Urothelium cell line (cell line): Measurements from ENCODE around the gene ATG13.
"Not testable (repeated sequence)": the region's sequence is repeated elsewhere in the genome, so short reads cannot be mapped to it uniquely, and the experiment has no call there.

Experiments
- DNase-seq: peaks from one replicate; pipeline ENCODE4 v3.0.0; 2011; ENCODE audit warnings: low spot score, mixed read lengths
- FAIRE-seq: peaks from 2 replicates; lab custom pipeline; 2011; peaks lifted over from hg19 to GRCh38; lab: Jason Lieb, UNC

Gene ATG13

DNA sequence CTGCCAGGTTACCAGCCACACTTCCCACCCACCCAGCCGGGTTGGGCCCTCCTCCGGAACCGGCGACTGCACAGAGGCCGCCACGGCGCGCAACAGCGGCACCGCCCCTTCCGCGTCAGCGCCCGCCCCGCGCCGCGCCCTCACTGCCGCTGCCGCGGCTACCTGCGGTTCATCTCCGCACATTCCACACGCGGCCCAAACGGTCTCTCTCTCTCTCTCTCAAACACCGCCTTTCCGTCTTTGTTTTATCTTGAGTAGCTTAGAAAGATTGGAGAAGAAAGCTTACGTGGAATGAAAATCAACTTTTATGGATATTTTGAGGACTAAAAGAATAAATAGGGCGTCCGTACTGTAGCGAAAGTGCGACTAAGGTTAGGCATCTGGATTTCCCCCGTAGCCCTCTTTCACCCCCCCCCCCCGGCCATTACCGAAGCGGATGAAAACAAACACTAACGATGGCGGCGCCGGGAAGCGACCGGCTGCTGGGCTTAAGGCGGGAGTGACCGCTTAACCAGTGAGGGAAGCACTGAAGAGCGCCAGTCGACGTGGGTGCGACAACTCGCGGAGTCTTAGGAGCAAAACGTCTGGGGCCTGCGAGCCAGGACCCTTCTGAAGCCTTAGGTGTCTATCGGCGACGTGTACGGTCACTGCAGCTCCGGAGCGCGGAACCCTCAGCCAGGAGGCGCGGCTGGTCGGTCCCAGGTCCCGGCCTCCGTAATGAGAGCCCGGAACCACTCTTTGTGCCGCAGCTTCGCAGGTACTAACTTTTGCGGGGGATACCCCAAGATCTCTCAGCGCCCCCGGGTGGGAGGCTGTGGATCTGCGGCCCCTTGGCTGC, at the start of gene ATG13, which contains the start of gene HARBI1:
Gene ATG13, plus strand, starts transcription at position 420 of the 838 bp plus-strand sequence. CDS start 26,739 bp downstream, outside the sequence.
Gene HARBI1, minus strand, starts transcription at position 94 of the 838 bp plus-strand sequence. CDS start 990 bp downstream, outside the sequence.
- FAIRE-seq (no peak), DNase-seq (peak; percentile 95)

DNA sequence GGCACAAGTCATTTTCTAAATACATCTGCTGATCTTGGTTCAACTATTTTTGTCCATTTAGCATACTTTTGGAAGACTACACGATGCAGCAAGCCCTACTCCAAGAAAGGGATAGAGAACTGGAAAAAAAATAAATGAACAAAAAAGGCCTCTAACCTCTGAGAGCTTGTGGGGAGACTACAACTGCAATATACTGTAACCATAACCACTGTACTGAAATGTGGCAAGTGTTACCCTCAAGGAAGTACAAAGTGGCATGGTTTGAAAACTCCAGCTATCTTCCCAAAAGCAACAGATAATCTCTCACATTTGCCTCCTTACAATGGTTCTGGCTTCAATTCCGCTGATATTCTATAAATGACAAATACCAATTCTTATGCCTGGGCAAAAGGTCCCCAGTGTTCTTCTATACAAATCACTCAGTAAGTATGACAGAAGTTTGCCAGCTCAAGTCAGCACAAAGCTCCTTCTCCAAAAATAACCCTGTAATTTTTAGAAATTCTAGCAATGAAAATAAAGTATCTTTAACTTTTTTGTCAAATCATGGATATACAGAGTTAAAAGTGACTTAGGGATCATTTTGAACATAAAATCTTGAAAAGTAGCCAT, 46.5 kb upstream of the ATG13 start:
- FAIRE-seq (no peak), DNase-seq (no peak)

DNA sequence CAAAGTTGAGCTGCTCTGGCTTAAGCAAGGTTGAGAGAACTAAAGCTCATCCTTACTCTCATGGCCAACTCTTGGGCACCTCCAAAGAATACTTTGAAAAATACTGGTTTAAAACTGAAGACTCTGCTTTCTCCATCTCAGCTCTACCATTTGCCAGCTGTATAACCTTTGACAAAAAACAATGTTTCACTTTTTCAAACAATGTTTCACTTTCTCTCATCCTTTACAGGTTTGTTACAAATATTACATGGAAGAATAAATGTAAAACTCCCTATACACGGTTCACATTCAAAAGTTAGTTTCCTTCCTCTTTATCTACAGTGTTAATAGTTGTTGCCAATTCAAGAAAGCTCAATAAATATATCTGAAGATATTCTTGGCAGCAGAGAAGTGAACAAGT, 42.7 kb upstream of the ATG13 start:
- DNase-seq (no peak), FAIRE-seq (no peak)

DNA sequence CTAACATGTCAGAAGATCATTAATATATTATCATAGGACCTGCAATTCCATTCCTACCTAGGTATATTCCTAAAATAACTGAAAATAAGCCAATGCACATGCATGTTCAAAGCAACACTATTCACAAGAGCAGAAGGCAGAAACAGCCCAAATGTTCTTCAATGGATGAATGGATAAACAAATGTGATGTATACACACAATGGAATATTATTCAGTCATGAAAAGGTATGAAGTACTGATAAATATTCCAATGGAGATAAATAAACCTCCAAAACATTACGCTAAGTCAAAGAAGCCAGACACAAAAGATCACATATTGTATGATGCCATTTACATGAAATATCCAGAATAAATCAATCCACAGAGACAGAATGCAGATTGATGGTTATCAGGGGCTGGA, 40.3 kb upstream of the ATG13 start:
- FAIRE-seq (no peak), DNase-seq (no peak)

DNA sequence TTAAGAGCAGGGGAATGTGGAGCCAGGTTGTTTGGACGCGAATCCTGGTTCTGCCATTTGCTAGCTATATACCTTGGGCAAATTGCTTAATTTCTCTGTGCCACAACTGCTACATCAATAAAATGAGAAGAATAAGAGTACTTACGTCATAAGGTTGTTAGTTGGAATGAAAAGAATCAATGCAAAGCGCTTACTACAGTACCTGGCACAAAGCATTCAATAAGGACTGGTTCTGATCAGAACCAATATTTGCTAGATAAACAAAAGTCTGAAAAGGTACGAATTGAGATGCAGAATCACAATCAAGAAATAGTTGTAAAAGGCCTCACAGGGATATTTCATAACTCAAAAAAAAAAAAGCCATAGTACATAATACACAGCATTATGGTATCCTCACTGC, 34.8 kb upstream of the ATG13 start:
- FAIRE-seq, result no peak
- no peak for DNase-seq

DNA sequence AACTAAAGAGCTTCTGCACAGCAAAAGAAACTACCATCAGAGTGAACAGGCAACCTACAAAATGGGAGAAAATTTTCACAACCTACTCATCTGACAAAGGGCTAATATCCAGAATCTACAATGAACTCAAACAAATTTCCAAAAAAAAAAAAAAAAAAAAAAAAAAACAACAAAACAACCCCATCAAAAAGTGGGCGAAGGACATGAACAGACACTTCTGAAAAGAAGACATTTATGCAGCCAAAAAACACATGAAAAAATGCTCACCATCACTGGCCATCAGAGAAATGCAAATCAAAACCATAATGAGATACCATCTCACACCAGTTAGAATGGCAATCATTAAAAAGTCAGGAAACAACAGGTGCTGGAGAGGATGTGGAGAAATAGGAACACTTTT, 33.8 kb upstream of the ATG13 start:
- DNase-seq, FAIRE-seq: not testable (repeated sequence)

DNA sequence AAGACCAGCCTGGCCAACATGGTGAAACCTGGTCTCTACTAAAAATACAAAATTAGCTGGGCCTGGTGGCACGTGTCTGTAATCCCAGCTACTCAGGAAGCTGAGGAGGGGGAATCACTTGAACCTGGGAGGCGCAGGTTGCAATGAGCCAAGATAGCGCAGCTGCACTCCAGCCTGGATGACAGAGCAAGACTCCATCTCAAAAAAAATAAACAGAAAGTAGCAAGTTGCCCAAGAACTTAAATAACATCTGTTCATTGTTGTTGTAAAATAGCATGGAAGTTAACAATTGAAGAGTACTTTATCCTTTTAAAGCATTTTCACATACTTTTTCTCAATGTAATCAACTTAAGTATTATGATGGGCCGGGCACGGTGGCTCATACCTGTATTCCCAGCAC, 29.2 kb upstream of the ATG13 start:
- no peak for FAIRE-seq

DNA sequence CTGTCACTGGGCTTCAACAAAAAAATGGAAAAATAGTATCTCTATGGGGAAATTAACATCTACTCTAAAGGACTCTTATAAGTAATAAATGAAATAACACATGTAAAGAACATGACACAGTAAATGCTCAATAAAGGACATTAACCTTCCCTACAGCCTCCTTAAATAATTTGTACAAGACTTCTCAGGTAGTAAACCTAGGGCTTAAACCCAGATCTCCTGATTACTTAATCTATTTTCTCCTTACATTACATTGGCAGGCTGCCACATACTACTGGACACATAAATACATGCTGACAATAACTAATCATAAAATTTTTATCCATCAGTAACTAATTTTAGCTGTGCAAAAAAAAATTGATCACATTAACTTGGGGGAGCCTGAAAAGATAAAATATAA, 28.4 kb upstream of the ATG13 start:
- DNase-seq, result no peak

More for the DNA sequence above, 29.2 kb upstream of the ATG13 start:
- no peak for DNase-seq

DNA sequence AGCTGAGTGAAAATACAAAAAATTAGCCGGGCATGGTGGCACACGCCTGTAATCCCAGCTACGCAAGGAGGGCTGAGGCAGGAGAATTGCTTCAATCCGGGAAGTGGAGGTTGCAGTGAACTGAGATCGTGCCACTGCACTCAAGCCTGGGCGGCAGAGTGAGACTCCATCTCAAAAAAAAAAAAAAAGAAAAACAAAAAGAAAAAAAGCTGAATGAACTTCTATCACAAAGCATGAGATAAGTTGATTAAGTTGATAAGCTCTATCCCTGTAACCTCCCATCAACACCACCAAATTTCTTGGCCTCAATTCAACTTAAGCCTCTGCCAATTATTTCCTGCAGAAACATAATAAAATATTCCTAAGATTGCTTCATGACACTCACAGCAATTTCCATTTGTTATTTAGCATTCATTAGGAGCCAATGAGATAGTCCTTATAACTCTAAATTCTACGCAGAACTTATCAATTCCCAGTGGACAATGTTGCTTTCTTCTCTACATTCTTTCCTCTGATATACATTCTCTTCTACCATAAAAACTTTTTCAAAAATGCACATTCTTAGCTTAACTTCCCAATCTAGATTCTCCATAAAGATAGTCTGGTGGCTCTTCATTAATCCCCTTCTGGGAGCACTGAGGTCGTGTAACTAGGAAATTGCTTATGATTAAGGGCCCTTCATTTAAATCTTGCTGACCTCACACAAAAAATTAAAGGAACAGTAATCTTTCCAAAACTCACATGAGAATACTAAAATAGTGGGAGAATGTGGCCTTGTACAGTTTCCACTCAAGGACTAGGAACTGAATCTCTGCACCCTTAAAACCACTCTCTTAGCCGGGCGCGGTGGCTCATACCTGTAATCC, 26.4 kb upstream of the ATG13 start:
- DNase-seq (no peak), FAIRE-seq (no peak)

More for the DNA sequence above, 28.4 kb upstream of the ATG13 start:
- FAIRE-seq, result no peak

DNA sequence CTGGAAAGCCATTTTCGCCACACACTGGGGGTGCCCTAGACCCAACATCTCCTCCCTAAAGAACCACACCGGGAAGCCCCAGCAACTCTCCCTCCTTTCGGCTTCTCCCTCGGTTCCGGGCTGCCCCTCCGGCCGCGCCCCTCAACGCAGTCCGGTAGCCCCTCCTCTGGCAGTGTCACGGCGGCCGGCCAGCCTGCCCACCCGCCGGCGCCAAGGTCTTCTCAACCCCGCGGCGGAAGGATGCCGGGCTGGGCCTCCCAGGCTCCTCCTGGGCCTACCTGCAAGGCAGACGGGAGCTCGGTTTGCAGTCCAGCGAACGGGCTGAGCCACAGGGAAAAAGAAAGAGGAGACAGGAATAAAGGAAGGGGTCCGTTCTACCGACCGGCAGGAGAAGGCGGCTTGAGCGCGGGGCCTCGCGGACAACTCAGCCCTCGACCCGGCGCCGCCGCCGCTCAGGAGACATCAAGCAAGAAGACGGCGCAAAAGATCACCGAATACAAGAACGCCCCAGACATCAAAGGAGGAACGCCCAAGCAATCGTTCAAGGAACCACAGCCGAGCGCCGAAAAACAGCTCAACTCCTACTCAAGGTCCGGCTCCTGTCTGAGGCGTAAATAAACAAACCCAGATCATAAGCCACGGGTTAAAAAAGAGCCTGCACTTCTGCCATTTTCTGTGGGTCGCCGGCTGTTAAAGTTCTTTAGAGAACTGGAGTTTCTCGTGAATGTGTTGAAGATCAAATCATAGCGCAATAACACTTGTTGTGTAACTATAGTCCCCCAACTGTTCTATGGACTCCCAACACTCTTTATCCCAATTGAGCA, 23.6 kb upstream of the ATG13 start, which contains the start of gene AMBRA1:
Gene AMBRA1, minus strand, starts transcription at position 474 of the 824 bp plus-strand sequence. CDS start 45,643 bp downstream, outside the sequence.
- FAIRE-seq (no peak), DNase-seq (peak; percentile 83)

DNA sequence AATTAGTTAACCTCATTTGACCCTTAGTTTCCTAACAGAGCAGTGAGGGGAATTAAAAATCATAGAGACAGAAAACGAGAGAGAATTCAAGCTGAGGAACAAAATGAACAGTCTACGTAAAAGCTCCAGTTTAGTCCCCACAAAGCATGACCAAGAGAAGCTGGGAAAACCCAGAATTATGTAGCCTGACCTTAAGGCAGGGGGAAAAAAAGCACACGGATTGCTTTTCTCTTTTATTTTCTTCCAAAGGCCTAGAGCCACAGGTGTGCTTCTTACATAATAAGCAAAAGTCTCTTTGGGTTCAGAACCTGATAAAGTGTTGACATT, 23.0 kb upstream of the ATG13 start:
- DNase-seq (no peak), FAIRE-seq (no peak)

DNA sequence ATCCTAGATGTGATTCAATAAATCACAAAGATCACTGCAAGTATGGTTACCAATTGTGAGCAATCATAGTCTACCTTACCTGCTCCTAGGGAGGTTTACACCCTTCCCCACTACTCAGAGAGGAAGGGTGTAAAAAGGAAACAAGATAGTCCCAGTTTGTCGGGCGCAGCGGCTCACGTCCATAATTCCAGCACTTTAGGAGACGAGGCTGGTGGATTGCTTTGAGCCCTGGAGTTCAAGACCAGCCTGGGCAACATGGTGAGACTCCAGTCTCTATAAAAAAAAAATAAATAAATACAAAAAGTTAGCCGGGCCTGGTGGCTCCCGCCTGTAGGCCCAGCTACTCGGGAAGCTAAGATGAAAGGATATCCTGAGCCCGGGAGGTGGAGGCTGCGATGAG, 22.6 kb upstream of the ATG13 start:
- FAIRE-seq (no peak), DNase-seq (no peak)

DNA sequence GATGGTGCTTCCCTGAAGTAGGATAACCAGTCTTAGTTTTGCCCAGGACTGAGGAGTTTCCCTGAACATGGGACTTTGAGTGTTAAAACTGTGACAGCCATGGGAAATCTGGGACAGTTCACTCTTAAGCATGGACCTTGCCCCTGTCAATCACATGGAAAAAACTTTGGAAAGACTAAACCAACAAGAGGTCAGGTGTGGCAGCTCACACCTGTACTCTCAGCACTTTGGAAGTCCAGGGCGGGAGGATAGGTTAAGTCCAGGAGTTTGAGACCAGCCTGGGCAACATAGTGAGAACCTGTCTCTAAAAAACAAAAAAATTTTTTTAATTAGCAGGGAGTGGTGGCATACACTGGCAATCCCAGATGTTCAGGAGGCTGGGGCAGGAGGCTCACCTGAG, 20.2 kb upstream of the ATG13 start:
- DNase-seq (no peak), FAIRE-seq (no peak)

DNA sequence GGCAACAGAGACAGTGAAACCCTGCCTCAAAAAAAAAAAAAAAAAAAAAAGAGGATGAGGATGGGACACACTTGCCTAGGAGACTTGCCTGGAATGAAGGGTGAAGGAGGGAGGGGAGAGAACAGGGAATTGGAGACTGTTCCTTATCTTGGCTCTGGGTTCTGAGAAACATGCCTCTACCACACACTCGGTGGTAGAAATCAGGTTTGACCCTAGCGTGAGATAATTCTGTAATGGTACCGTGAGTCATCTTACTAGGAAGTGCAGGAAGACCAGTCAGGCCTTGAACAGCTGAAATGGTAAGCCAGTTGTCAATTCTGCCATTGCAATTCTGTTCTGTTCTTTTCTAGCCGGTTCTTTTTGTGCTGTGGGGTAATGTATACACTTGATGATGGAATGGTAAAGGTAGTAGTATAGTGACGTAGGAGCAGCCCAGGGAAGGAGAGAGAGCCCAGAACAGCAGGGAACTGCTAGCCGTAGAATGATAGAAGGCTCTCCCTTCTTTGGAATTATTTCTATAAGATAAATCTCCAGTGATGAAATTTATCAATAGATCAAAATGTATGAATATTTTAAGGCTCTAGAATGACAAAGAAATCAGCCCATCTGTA, 19.6 kb upstream of the ATG13 start:
- FAIRE-seq (no peak), DNase-seq (no peak)

DNA sequence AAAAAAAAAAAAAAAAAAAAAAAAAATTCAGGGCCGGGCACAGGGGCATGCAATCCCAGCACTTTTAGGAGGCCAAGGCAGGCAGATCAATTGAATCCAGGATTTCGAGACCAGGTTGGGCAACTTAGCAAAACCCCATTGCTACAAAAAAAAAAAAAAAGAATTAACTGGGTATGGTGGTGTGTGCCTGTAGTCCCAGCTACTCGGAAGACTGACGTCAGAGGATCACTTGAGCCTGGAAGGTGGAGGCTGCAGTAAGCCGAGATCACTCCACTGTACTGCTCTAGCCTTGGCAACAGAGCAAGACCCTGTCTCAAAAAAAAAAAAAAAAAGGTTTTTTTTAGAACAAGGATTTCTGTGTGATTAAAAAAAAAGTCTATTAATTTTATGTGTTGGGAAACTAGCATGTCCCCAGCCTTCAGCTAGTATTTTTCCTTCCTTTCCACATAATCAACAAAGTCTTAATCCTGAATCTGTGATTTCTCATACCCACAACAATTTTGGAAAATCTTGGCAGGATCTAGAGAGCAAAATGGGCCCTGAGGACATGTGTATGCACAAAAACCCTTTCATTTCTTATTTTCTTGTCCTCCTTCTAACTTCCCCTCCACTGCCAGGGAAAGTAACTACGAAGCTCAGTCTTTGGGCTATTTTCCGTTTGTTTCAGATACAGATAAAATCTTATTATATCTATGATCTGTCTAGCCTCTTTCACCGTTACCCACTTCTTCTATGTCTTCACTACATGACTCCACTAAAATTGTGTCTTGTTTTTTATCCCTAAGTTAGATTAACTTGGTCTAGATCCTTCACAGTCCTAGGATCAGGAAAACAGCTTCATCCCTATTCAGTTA, 17.8 kb upstream of the ATG13 start:
- FAIRE-seq, result no peak
- no peak for DNase-seq

DNA sequence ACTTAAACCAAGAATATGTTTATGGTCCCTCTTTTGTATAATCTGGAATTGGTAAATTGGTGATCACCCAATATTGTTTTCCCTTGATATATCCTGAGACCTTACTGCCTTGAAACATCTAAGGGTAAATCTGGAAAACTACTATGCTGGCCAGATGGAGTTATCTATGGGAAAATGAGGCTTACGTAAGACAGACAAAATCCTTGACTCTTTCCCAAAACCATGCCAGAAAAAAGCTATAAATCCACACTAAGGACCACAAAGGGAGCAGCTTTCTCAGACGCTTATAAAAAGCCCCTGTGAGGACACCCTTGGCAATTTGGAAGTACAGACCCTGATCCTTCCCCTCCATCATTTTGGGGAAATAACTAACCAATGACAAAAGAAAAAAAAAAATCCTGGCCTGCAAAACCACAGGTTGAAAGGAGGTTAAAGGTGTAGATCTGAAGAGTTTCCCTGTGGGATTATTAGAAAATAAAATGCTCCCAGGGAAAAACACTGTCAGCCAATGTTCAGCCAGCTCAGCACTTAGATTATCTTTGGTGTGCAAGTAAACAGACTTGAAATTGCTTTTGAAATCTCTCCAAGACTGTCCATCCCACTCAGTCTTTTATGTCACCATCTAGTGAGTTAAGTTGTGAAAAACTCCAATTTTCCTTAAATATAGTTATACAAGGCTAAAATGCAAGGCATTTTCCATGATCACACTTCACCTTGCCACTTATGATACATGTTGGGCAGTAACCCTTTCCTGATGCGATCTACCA, 17.0 kb upstream of the ATG13 start:
- DNase-seq, result no peak

DNA sequence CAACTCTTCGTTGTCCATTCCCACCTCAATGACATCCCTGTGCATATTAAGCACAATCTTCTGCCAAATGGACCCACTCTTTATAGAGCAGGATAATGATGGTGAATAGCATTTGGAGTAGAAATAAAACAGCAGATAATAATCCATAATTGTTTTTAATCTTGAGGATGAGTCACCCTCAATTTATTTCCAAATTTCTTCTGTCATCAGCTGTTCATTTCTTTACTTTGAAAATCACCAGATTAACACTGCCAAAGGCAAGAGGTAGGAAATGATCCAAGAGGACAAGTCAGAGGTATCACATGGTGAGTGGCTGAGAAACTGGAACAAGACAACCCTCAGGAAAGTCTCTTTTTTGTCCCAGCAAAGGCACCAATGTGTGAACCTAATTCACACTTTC, 16.2 kb upstream of the ATG13 start:
- FAIRE-seq (no peak), DNase-seq (no peak)

More for the DNA sequence above, 17.0 kb upstream of the ATG13 start:
- FAIRE-seq, result no peak

DNA sequence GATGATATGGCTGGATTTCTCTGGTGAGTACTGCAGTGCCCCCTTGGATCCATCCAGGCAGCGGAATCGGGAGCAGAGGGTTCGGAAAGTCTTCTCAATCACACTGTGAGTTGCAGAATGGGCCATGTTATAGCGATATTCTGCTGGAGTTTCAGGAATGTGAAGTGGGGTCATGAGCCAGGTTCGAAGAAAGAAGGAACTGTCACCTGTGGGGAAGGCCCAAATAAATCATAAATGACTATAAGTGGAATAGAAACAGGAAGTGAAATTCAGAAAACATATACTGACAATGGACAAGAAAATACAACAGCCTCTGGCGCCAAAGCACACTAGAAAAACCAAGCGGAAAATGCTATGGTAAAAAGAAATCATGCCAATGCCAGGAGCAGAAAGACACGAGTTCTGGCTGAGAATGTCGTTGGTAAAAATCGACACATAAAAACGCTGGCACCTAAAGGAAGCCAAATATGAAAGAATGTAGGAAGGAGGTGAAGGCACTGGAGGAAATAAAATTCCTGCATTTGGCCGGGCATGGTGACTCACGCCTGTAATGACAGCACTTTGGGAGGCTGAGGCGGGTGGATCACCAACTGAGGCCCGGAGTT, 13.5 kb upstream of the ATG13 start:
- DNase-seq (no peak), FAIRE-seq (no peak)
